Esophagus muscularis mucosa (tissue), 4 donors: Measurements from ENCODE around the gene RTTN. TPM values are rescaled to one million over a fixed set of nuclear protein-coding genes. Genes with fewer than 3 reads are reported as not detected.
A peak's percentile ranks its signal among the peaks of the same experiment; 100 is the strongest.
"Not testable (repeated sequence)": the region's sequence is repeated elsewhere in the genome, so short reads cannot be mapped to it uniquely, and the experiment has no call there.

Source experiments
- DNase-seq: peaks from one replicate; pipeline ENCODE4 v3.0.0-alpha.2; 2017; ENCODE audit errors: extremely low spot score
- H3K27ac ChIP-seq, 4 donors: fragments of 200-600 bp; sonication (generic); replicated peaks in 1 of 4; 1 replicate in 3 of 4; 2 replicates in 1 of 4; pipeline ENCODE4 v1.5.1; 2016 to 2019; ENCODE audit warnings: mild to moderate bottlenecking in 1 of 4
- H3K27me3 ChIP-seq, 4 donors: fragments of 200-600 bp; sonication (generic); one replicate each; pipeline versions ENCODE4 v1.5.1 to v1.6.0; 2016 to 2019
- H3K36me3 ChIP-seq, 4 donors: fragments of 200-600 bp; sonication (generic); one replicate each; pipeline ENCODE4 v1.5.1; 2016 to 2019
- H3K4me1 ChIP-seq, 4 donors: fragments of 200-600 bp; sonication (generic); one replicate each; pipeline ENCODE4 v1.5.1; 2016 to 2019
- H3K4me3 ChIP-seq, 4 donors: fragments of 200-600 bp; sonication (generic); 1 replicate in 2 of 4; 2 replicates in 2 of 4; pipeline ENCODE4 v1.5.1; 2016 to 2019; ENCODE audit warnings: mild to moderate bottlenecking in 4 of 4, moderate library complexity in 1 of 4
- H3K9me3 ChIP-seq, 4 donors: fragments of 200-600 bp; sonication (generic); 1 replicate in 3 of 4; 2 replicates in 1 of 4; pipeline ENCODE4 v1.5.1; 2016 to 2019
- CTCF ChIP-seq, 3 experiments: fragments of 200-600 bp in 2 of 3; fragments of 450-650 bp in 1 of 3; sonication (generic) in 2 of 3; IDR thresholded peaks; one replicate each; pipeline ENCODE4 v1.5.1; 2017 to 2019; ENCODE audit warnings: antibody characterized with exemption in 3 of 3, mild to moderate bottlenecking in 2 of 3, moderate library complexity in 1 of 3
- EP300 ChIP-seq: sonication (generic); formaldehyde crosslinking; IDR thresholded peaks from one replicate; pipeline ENCODE4 v1.6.1; 2017; ENCODE audit warnings: antibody characterized with exemption
- POLR2A ChIP-seq: fragments of 450-650 bp; IDR thresholded peaks from one replicate; pipeline ENCODE4 v1.6.1; 2017; ENCODE audit warnings: antibody characterized with exemption, moderate library complexity, mild to moderate bottlenecking, low read depth
- POLR2AphosphoS5 ChIP-seq, 2 donors: sonication (generic); formaldehyde crosslinking; IDR thresholded peaks; one replicate each; pipeline ENCODE4 v1.6.1; 2017; ENCODE audit warnings: antibody characterized with exemption in 2 of 2
- WGBS: methylation state at CpG from one replicate; pipeline ENCODE4 v1.1.5; 2018; 5-methylcytosine and 5-hydroxymethylcytosine counted together
- intact Hi-C: fragments of 100-400 bp; cut with DNase I; formaldehyde crosslinking; loops from one replicate; pipeline ENCODE4 v1.15.1; 2023
- total RNA-seq, 4 donors: library from RNA; depleted of rRNA; stranded (reverse); fragments of >200 nt; gene quantifications; one replicate each; pipeline versions ENCODE4 v1.1.0 to v1.2.1, GENCODE V29; 2016

The RTTN gene
- total RNA-seq, 4 donors from 2014 or later = 6.7 to 18.7 (median 7.3) TPM

- H3K27me3 ChIP-seq = no peaks in the 10 kb centered on the region
- H3K27ac ChIP-seq = no peak overlapping the region
- peaks cover 0 to 14% (median 2%) of the 10 kb centered on the region in 4 donors for H3K36me3 ChIP-seq
- TF ChIP-seq POLR2AphosphoS5 (IDR thresholded peaks at IDR 0.05) (no peak), EP300 (no peak), CTCF (IDR thresholded peaks at IDR 0.05) (no peak), POLR2A (no peak)
- peaks cover 0 to 16% (median 14%) of the 10 kb centered on the region in 4 donors for H3K9me3 ChIP-seq
- WGBS = 56% methylated on average over 3 of the region's 3 CpGs
- no peak overlapping the region for H3K4me3 ChIP-seq
- no peaks in the 10 kb centered on the region for H3K4me1 ChIP-seq
- intact Hi-C loops = no loop called here
- no peak for DNase-seq
Measured at GRCh38 chr18:69980982-69981804, 224.3 kb downstream of the RTTN start.

GRCh38 chr18:69980509-69980908, 225.0 kb downstream of the RTTN start:
- no peak for TF ChIP-seq EP300
- no peak for TF ChIP-seq POLR2AphosphoS5 (IDR thresholded peaks at IDR 0.05)
- no peak for TF ChIP-seq POLR2A
- TF ChIP-seq CTCF (IDR thresholded peaks at IDR 0.05) = no peak
- WGBS = 81% methylated on average over 4 of the region's 4 CpGs
- H3K36me3 ChIP-seq = peaks cover 0 to 12% (median 2%) of the 10 kb centered on the region in 4 donors
- H3K4me1 ChIP-seq = no peaks in the 10 kb centered on the region
- no peak overlapping the region for H3K27ac ChIP-seq
- H3K4me3 ChIP-seq = no peak overlapping the region
- no peaks in the 10 kb centered on the region for H3K27me3 ChIP-seq
- intact Hi-C loops = no loop called here
- peaks cover 0 to 23% (median 17%) of the 10 kb centered on the region in 4 donors for H3K9me3 ChIP-seq
- DNase-seq = no peak

- WGBS = 89% methylated on average over 13 of the region's 13 CpGs
- Histone ChIP-seq H3K36me3 (peaks cover 0 to 11% (median 0%) of the 10 kb centered on the region in 4 donors), H3K4me1 (no peaks in the 10 kb centered on the region), H3K4me3 (no peak overlapping the region), H3K27me3 (no peaks in the 10 kb centered on the region), H3K9me3 (peaks cover 0 to 29% (median 17%) of the 10 kb centered on the region in 4 donors), H3K27ac (no peak overlapping the region)
- TF ChIP-seq CTCF (IDR thresholded peaks at IDR 0.05) (no peak), POLR2AphosphoS5 (IDR thresholded peaks at IDR 0.05) (no peak), POLR2A (no peak), EP300 (no peak)
- DNase-seq = peak; percentile 62
- intact Hi-C loops = no loop called here
Measured at GRCh38 chr18:69978732-69979715, 226.5 kb downstream of the RTTN start.

GRCh38 chr18:69975294-69975693, 230.2 kb downstream of the RTTN start:
- H3K36me3 ChIP-seq = peaks cover 0 to 11% (median 0%) of the 10 kb centered on the region in 4 donors
- H3K9me3 ChIP-seq = peaks cover 0 to 32% (median 19%) of the 10 kb centered on the region in 4 donors
- intact Hi-C loops, H3K4me1 ChIP-seq, H3K4me3 ChIP-seq, H3K27me3 ChIP-seq, H3K27ac ChIP-seq: not testable (repeated sequence)
- DNase-seq = peak; percentile 34
- WGBS = 93% methylated on average over 4 of the region's 4 CpGs

- peaks cover 0 to 32% (median 19%) of the 10 kb centered on the region in 4 donors for H3K9me3 ChIP-seq
- H3K27ac ChIP-seq = no peak overlapping the region
- no peak overlapping the region for H3K4me3 ChIP-seq
- H3K36me3 ChIP-seq = peaks cover 0 to 10% (median 0%) of the 10 kb centered on the region in 4 donors
- no peaks in the 10 kb centered on the region for H3K27me3 ChIP-seq
- WGBS = no CpG with 5 or more reads among the region's 1 CpG
- intact Hi-C loops = no loop called here
- TF ChIP-seq POLR2A (no peak), EP300 (no peak), CTCF (IDR thresholded peaks at IDR 0.05) (no peak), POLR2AphosphoS5 (IDR thresholded peaks at IDR 0.05) (no peak)
- no peaks in the 10 kb centered on the region for H3K4me1 ChIP-seq
- peak; percentile 74 for DNase-seq
Measured at GRCh38 chr18:69974365-69974764, 231.1 kb downstream of the RTTN start.
